ENCODE data around the gene LMAN1L.

DNA sequence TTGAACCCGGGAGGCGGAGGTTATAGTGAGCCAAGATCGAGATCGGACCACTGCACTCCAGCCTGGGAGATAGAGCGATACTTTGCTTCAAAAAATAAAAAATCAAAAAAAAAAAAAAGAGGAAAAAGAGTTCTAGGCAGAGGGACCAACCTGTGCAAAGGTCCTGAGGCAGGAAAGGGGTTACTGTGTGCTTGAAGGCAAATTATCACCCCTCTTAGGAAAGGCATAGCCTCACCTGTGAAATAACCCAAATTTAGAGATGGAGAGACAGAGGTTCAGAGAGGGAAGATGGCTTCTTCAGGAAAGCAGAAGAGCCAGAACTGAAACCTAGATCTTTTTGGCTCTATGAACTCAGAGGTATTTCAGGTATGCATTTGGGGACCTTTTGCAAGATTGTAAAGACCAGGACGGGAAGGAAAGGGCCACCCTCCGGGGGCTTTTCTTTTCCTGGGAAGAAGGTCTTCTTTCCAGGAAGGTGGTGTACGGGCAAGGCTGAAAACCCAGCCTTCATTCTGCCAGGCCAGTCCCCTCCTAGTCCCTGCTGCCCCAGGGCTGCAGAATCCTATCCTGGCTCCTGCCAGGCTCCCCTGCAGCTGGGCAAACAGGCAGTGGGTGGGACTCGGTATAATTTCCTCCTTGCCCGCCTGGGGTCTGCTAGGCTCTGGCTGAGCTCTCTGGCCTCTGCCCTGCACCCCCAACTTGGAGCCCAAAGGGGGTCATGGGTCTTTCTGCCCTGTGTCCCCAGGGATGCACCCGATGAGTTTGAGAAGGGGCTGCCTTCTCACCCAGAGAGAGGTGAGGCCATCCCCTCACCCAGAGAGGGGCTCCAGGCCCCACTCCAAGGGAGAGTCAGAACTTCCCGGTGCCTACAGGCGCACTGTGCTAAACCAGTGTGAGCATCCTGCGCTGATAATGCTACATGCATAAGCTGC is 45.2 kb upstream of the LMAN1L start:
- TF ChIP-seq SUZ12 (IDR thresholded peaks at IDR 0.05; ENCODE audit: extremely low read depth, insufficient read depth, insufficient read length) (no peak), YY1 (IDR thresholded peaks at IDR 0.05; ENCODE audit: insufficient read depth, insufficient read length) (no peak)

Data from NT2/D1 (cell line).